Measurements from ENCODE around the gene E4F1. TPM values are rescaled to one million over a fixed set of nuclear protein-coding genes. Genes with fewer than 3 reads are reported as not detected.

Gene E4F1
- total and polyA plus RNA-seq, 2 of the 8 experiments (the other 6 are each of a cell fraction or from before 2014, with no cell fraction given): 22.2 to 27.0 TPM

DNA sequence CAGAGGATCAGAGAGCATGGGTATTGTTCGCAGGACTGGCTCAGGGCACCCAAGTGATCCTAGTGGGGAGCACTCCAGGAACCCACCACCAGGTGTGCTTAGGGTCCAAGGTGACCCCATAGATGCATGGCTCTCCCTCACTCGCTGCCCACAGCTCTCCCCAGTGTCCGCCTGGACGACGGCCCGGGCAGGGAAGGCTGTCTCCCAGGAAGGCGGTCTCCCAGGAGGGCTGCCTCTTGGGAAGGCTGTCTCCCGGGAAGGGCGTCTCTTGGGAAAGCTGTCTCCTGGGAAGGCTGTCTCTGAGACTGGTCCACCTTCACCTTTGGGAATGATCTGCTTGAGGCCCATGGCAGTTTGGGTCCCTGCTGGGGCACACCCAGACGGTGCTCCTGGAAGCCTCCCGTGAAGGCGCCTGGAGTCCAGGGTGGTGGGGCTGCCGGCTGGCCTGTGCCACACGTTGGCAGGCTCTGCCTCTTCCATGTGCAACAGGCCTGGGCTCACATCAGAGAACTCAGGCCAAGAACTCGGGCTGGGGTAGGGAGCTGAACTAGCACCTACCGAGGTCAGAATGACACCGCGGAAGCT, 23.0 kb downstream of the E4F1 start:
- H3K4me1 ChIP-seq (replicated peaks in 1 of 4; ENCODE audit: control insufficient read depth in 3 of 4, insufficient read depth in 4 of 4, low read length in 3 of 4): peaks cover 0 to 5% (median 0%) of the 10 kb centered on the region in 4 experiments; a peak in 3 of 7 replicates
- no peak overlapping the region for H3K27ac ChIP-seq (ENCODE audit: low read depth, low read length)
- no peak overlapping the region for H3K4me2 ChIP-seq (ENCODE audit: insufficient read depth in 1 of 2, low read depth in 2 of 2, low read length in 2 of 2)
- ChIA-PET CTCF (ENCODE audit: partially characterized antibody) (interaction anchor here (0.7 to 1.7 kb wide), 5 partner anchors 7 to 51 kb away, joined by 3 to 5 read pairs (median 3); no protein-coding TSS in a partner anchor), POLR2A (ENCODE audit: partially characterized antibody) (interaction anchor here (0.8 to 13.9 kb wide), 7 partner anchors 7 to 274 kb away, joined by 3 to 181 read pairs (median 4); partner anchors contain the start of genes BRICD5, DNASE1L2 and PGP)
- H4K20me1 ChIP-seq (replicated peaks in 1 of 2; ENCODE audit: control insufficient read depth in 1 of 2, insufficient read depth in 2 of 2, low read length in 2 of 2): peaks cover 4 to 19% of the 10 kb centered on the region in 2 experiments
- H3K14ac ChIP-seq (ENCODE audit: insufficient read length): no peak overlapping the region
- H2BK15ac ChIP-seq (ENCODE audit: low read length): no peak overlapping the region
- no peak overlapping the region for H2BK120ac ChIP-seq (replicated peaks; ENCODE audit: low read depth, low read length)
- no peak overlapping the region for H3K23ac ChIP-seq (ENCODE audit: insufficient read length)
- no peak for TF ChIP-seq NANOG (IDR thresholded peaks at IDR 0.05; ENCODE audit: insufficient read depth, low read depth, low read length, poor library complexity, severe bottlenecking)
- TF ChIP-seq ASH2L (IDR thresholded peaks at IDR 0.05; ENCODE audit: low read length): no peak
- no peak for TF ChIP-seq SP4 (IDR thresholded peaks at IDR 0.05; ENCODE audit: low read length)
- TF ChIP-seq CBX8 (IDR thresholded peaks at IDR 0.05; ENCODE audit: borderline replicate concordance, low read depth, low read length): no peak
- no peak for TF ChIP-seq PHF8 (conservative IDR thresholded peaks at IDR 0.05; ENCODE audit: low read depth, low read length)
- TF ChIP-seq SIX5 (IDR thresholded peaks at IDR 0.05; ENCODE audit: low read depth, low read length): no peak
- no peak for TF ChIP-seq BCL11A (IDR thresholded peaks at IDR 0.05; ENCODE audit: low read depth in 2 of 2, low read length in 2 of 2)
- TF ChIP-seq RNF2 (IDR thresholded peaks at IDR 0.05; ENCODE audit: borderline replicate concordance, low read depth, low read length, missing control alignments, poor library complexity, severe bottlenecking): no peak
- no peak for TF ChIP-seq CREB1 (IDR thresholded peaks at IDR 0.05)
- no peak for TF ChIP-seq MAFK (IDR thresholded peaks at IDR 0.05; ENCODE audit: low read depth, low read length)
- no peak for TF ChIP-seq KDM4A (IDR thresholded peaks at IDR 0.05; ENCODE audit: low read depth, low read length, severe bottlenecking)
- TF ChIP-seq TBP (IDR thresholded peaks at IDR 0.05; ENCODE audit: low read depth, low read length): no peak
- TF ChIP-seq RAD21 (IDR thresholded peaks at IDR 0.05 in 1 of 2, conservative IDR thresholded peaks at IDR 0.05 in 1 of 2; ENCODE audit: low read depth in 2 of 2, low read length in 2 of 2): no peak
- H2BK12ac ChIP-seq (ENCODE audit: low read depth, low read length): no peak overlapping the region
- no peak overlapping the region for H4K5ac ChIP-seq (ENCODE audit: insufficient read length, low read depth, low read length)
- peaks cover 0 to 23% of the 10 kb centered on the region in 2 experiments; a peak in 2 of 4 replicates for H3K79me2 ChIP-seq (ENCODE audit: control insufficient read depth in 1 of 2, insufficient read depth in 2 of 2, low read length in 2 of 2)
- H4K91ac ChIP-seq (replicated peaks; ENCODE audit: insufficient read length, low read length): no peak overlapping the region
- no peaks in the 10 kb centered on the region for H3K9me3 ChIP-seq (ENCODE audit: insufficient read depth in 2 of 2, low read depth in 1 of 2, low read length in 1 of 2)
- H2AK5ac ChIP-seq (ENCODE audit: low read depth, low read length): no peak overlapping the region
- peaks cover 18 to 45% (median 30%) of the 10 kb centered on the region in 4 experiments for H3K36me3 ChIP-seq (ENCODE audit: control insufficient read depth in 2 of 4, insufficient read depth in 4 of 4, low read length in 3 of 4)
- H3K4me3 ChIP-seq (ENCODE audit: extremely low read depth in 1 of 4, insufficient read depth in 2 of 4, low read depth in 3 of 4, low read length in 4 of 4): no peak overlapping the region
- FAIRE-seq (no peak), DNase-seq (ENCODE audit: low read depth in 1 of 2, low spot score in 2 of 2) (no peak)
- H2BK5ac ChIP-seq (ENCODE audit: low read depth, low read length): no peak overlapping the region
- H3K18ac ChIP-seq (ENCODE audit: extremely low read depth, low read length): no peak overlapping the region
- H3K4ac ChIP-seq (replicated peaks; ENCODE audit: insufficient read length, low read depth, low read length): no peak overlapping the region
- no peak overlapping the region for H4K8ac ChIP-seq (ENCODE audit: extremely low read depth, insufficient read depth, low read length)
- H3K27me3 ChIP-seq (replicated peaks in 1 of 4; ENCODE audit: control insufficient read depth in 3 of 4, extremely low read depth in 1 of 4, insufficient read depth in 3 of 4, low read length in 3 of 4): no peaks in the 10 kb centered on the region
- H3K79me1 ChIP-seq (ENCODE audit: low read depth, low read length): peaks cover 4% of the 10 kb centered on the region
- H3K9ac ChIP-seq (replicated peaks in 1 of 4; ENCODE audit: extremely low read depth in 1 of 4, low read depth in 3 of 4, low read length in 3 of 4): no peak overlapping the region
- H2AFZ ChIP-seq (ENCODE audit: low read length): no peak overlapping the region
- no peak overlapping the region for H3K56ac ChIP-seq (replicated peaks; ENCODE audit: insufficient read length, low read depth, low read length)
- 93% methylated on average over 18 of the region's 18 CpGs; no CpG with 5 or more reads in 1 of the 2 experiments for WGBS, 2 experiments (ENCODE audit: extremely low coverage in 1 of 2, insufficient coverage in 1 of 2, insufficient read length in 1 of 2, insufficient replicate concordance in 2 of 2, low coverage in 1 of 2, low lambda C conversion rate in 2 of 2, missing lambda C conversion rate in 1 of 2)
- no peak overlapping the region for H2BK20ac ChIP-seq (ENCODE audit: low read length)
- H3K23me2 ChIP-seq (ENCODE audit: low read depth, low read length): peaks cover 3% of the 10 kb centered on the region; the same call in 1 of the 2 replicates
